HCT116 (cell line): ENCODE measurements around the gene CNTD1. TPM values are rescaled to one million over a fixed set of nuclear protein-coding genes. Genes with fewer than 3 reads are reported as not detected.

ENCODE experiments used
- ATAC-seq: fragments of 200-7000 bp; cut with Tn5 transposase; 2 replicates; pipeline ENCODE4 v1.9.1; 2020; ENCODE audit warnings: mild to moderate bottlenecking, moderate library complexity
- BruUV-seq: library from RNA; stranded (reverse); fragments of 400-500 nt; replicated peaks from 2 replicates; lab custom pipeline; 2021; lab: Mats Ljungman, UMichigan
- CTCF ChIA-PET: fragments of 300-600 bp; sonication (Branson Sonifier 250); formaldehyde crosslinking; loops from one replicate; lab custom pipeline; 2021; ENCODE audit warnings: antibody characterized with exemption; lab: Charles Lee
- POLR2A ChIA-PET: fragments of 300-600, 350-600 bp; sonication (Branson Sonifier 250); formaldehyde crosslinking; loops from one replicate; lab custom pipeline; 2021; ENCODE audit warnings: antibody characterized with exemption; lab: Charles Lee
- RAD21 ChIA-PET, 2 experiments: fragments of 300-600 bp; sonication (Branson Sonifier 250); formaldehyde crosslinking; loops; one replicate each; lab custom pipeline; 2023; ENCODE audit warnings: low total read pairs in 2 of 2; ENCODE audit not compliant: uncharacterized antibody in 2 of 2, unreplicated experiment in 2 of 2, low non-redundant PET in 1 of 2; lab: Charles Lee
- DNase-seq: peaks from one replicate; pipeline ENCODE4 v3.0.0-alpha.2; 2010; ENCODE audit warnings: low read depth, low spot score
- H2AFZ ChIP-seq: fragments of 200-600 bp; shearing (Covaris generic), sonication (generic); 2 replicates; pipeline ENCODE4 v1.6.1; 2017; ENCODE audit warnings: low read depth, mixed run types, mixed read lengths, antibody characterized with exemption, low read length; ENCODE audit not compliant: poor library complexity, severe bottlenecking
- H3K27ac ChIP-seq: 2 replicates; pipeline ENCODE4 v1.5.1; 2012; ENCODE audit warnings: low read depth, low read length
- H3K27me3 ChIP-seq: fragments of 200-600 bp; sonication (generic); 2 replicates; pipeline ENCODE4 v1.6.1; 2016; ENCODE audit warnings: mixed run types, low read length, mixed read lengths; ENCODE audit not compliant: insufficient read depth
- H3K36me3 ChIP-seq, 2 experiments: fragments of 200-500 bp in 1 of 2; fragments of 200-600 bp in 1 of 2; sonication (Bioruptor generic) in 1 of 2; sonication (generic) in 1 of 2; 2 replicates each; pipeline versions ENCODE4 v1.5.1 to v1.6.1; 2014 to 2016; ENCODE audit warnings: low read length in 2 of 2, inconsistent platforms in 1 of 2, mixed read lengths in 1 of 2, mixed run types in 1 of 2; ENCODE audit not compliant: insufficient read depth in 2 of 2, control insufficient read depth in 1 of 2
- H3K4me1 ChIP-seq, 2 experiments: fragments of 200-600 bp in 1 of 2; sonication (generic) in 1 of 2; 2 replicates each; pipeline versions ENCODE4 v1.5.1 to v1.6.1; 2012 to 2017; ENCODE audit warnings: low read length in 2 of 2, inconsistent platforms in 1 of 2, mild to moderate bottlenecking in 1 of 2, mixed read lengths in 1 of 2, mixed run types in 1 of 2, moderate library complexity in 1 of 2; ENCODE audit not compliant: insufficient read depth in 2 of 2, control insufficient read depth in 1 of 2
- H3K4me2 ChIP-seq: fragments of 200-600 bp; sonication (generic); 2 replicates; pipeline ENCODE4 v1.6.1; 2017; ENCODE audit warnings: mixed run types, low read length, mixed read lengths
- H3K4me3 ChIP-seq, 2 experiments: fragments of 200-600 bp in 1 of 2; sonication (generic) in 1 of 2; replicated peaks in 1 of 2; 2 replicates each; pipeline ENCODE4 v1.5.1; 2011 to 2016; ENCODE audit warnings: low read length in 2 of 2, control low read depth in 1 of 2, low read depth in 1 of 2, mild to moderate bottlenecking in 1 of 2, mixed read lengths in 1 of 2, mixed run types in 1 of 2
- H3K79me2 ChIP-seq: fragments of 200-600 bp; sonication (generic); 2 replicates; pipeline ENCODE4 v1.6.1; 2017; ENCODE audit warnings: mild to moderate bottlenecking, mixed run types, low read length, moderate library complexity, mixed read lengths; ENCODE audit not compliant: insufficient read depth
- H3K9ac ChIP-seq: fragments of 200-600 bp; sonication (generic); 2 replicates; pipeline ENCODE4 v1.6.1; 2016; ENCODE audit warnings: low read length, mixed read lengths
- H3K9me2 ChIP-seq: fragments of 200-600 bp; sonication (generic), shearing (Covaris generic); 2 replicates; pipeline ENCODE4 v1.6.1; 2017; ENCODE audit warnings: mixed run types, mild to moderate bottlenecking, moderate library complexity; ENCODE audit not compliant: insufficient read depth
- H3K9me3 ChIP-seq, 2 experiments: fragments of 200-500 bp in 1 of 2; fragments of 200-600 bp in 1 of 2; sonication (Bioruptor generic) in 1 of 2; sonication (generic) in 1 of 2; 2 replicates each; pipeline ENCODE4 v1.6.1; 2014 to 2017; ENCODE audit warnings: low read length in 2 of 2, mixed read lengths in 2 of 2, inconsistent platforms in 1 of 2, low read depth in 1 of 2, mild to moderate bottlenecking in 1 of 2, mixed run types in 1 of 2, moderate library complexity in 1 of 2; ENCODE audit not compliant: control insufficient read depth in 1 of 2, insufficient read depth in 1 of 2
- H4K20me1 ChIP-seq: fragments of 200-600 bp; sonication (generic), shearing (Covaris generic); 2 replicates; pipeline ENCODE4 v1.6.1; 2017; ENCODE audit warnings: mixed run types, mild to moderate bottlenecking, moderate library complexity; ENCODE audit not compliant: insufficient read depth
- CBX3 ChIP-seq: IDR thresholded peaks from 2 replicates; pipeline ENCODE4 v1.6.1; 2012; ENCODE audit warnings: low read depth
- CEBPB ChIP-seq: IDR thresholded peaks from 2 replicates; pipeline ENCODE4 v1.6.1; 2012; ENCODE audit warnings: low read depth
- ELF1 ChIP-seq: IDR thresholded peaks from 2 replicates; pipeline ENCODE4 v1.6.1; 2012; ENCODE audit warnings: low read depth, borderline replicate concordance
- EZH2 ChIP-seq: fragments of 200-600 bp; sonication (generic); IDR thresholded peaks from 2 replicates; pipeline ENCODE4 v1.6.1; 2017; ENCODE audit warnings: antibody characterized with exemption, mixed run types
- FOSL1 ChIP-seq: IDR thresholded peaks from 2 replicates; pipeline ENCODE4 v1.6.1; 2012; ENCODE audit warnings: low read depth
- POLR2A ChIP-seq: IDR thresholded peaks from 2 replicates; pipeline ENCODE4 v1.7.0; 2011; ENCODE audit warnings: borderline replicate concordance; ENCODE audit not compliant: insufficient read depth, insufficient read length; ENCODE audit errors: extremely low read depth
- POLR2AphosphoS5 ChIP-seq: IDR thresholded peaks from 2 replicates; pipeline ENCODE4 v1.6.1; 2011; ENCODE audit warnings: mild to moderate bottlenecking, low read depth, low read length, moderate library complexity
- RAD21 ChIP-seq: IDR thresholded peaks from 2 replicates; pipeline ENCODE4 v1.6.1; 2012; ENCODE audit warnings: low read depth, mild to moderate bottlenecking
- SIN3A ChIP-seq: IDR thresholded peaks from 2 replicates; pipeline ENCODE4 v1.6.1; 2012; ENCODE audit warnings: low read depth
- SRF ChIP-seq: IDR thresholded peaks from 2 replicates; pipeline ENCODE4 v1.6.1; 2012; ENCODE audit warnings: low read depth
- YY1 ChIP-seq: IDR thresholded peaks from 2 replicates; pipeline ENCODE4 v1.6.1; 2011; ENCODE audit warnings: low read length, low read depth, moderate library complexity, mild to moderate bottlenecking; ENCODE audit not compliant: insufficient replicate concordance; ENCODE audit errors: extremely low read depth
- ZFX ChIP-seq: fragments of 450-650 bp; IDR thresholded peaks from 2 replicates; pipeline ENCODE4 v1.6.1; 2017
- intact Hi-C: fragments of 100-400 bp; cut with micrococcal nuclease; formaldehyde crosslinking; loops from 2 replicates; pipeline ENCODE4 v1.10.0; 2022
- total RNA-seq: library from RNA; stranded (reverse); gene quantifications from one replicate; pipeline ENCODE4 v1.2.1, GENCODE V29; 2021; ENCODE audit not compliant: unreplicated experiment
- TF ChIP-seq, protein P1 (sequence below): IDR thresholded peaks from 2 replicates; pipeline ENCODE4 v1.6.1; 2012; ENCODE audit warnings: low read depth
- TF ChIP-seq, protein P2 (sequence below): IDR thresholded peaks from 2 replicates; pipeline ENCODE4 v1.6.1; 2012
- TF ChIP-seq, protein P3 (sequence below), 3 experiments: fragments of 200-600 bp in 1 of 3; sonication (generic) in 1 of 3; IDR thresholded peaks in 2 of 3; conservative IDR thresholded peaks in 1 of 3; 2 replicates each; pipeline ENCODE4 v1.5.1; 2012 to 2017; ENCODE audit warnings: low read depth in 2 of 3, low read length in 2 of 3, antibody characterized with exemption in 1 of 3, borderline replicate concordance in 1 of 3, control low read depth in 1 of 3, mild to moderate bottlenecking in 1 of 3, mixed read lengths in 1 of 3, mixed run types in 1 of 3, moderate library complexity in 1 of 3; ENCODE audit not compliant: insufficient read depth in 1 of 3
- TF ChIP-seq, protein P4 (sequence below): IDR thresholded peaks from 2 replicates; pipeline ENCODE4 v1.6.1; 2011; ENCODE audit warnings: mild to moderate bottlenecking, low read length, moderate library complexity; ENCODE audit not compliant: insufficient replicate concordance; ENCODE audit errors: extremely low read depth

The CNTD1 gene
- total RNA-seq, 1 experiment from 2014 or later, result not detected

DNA sequence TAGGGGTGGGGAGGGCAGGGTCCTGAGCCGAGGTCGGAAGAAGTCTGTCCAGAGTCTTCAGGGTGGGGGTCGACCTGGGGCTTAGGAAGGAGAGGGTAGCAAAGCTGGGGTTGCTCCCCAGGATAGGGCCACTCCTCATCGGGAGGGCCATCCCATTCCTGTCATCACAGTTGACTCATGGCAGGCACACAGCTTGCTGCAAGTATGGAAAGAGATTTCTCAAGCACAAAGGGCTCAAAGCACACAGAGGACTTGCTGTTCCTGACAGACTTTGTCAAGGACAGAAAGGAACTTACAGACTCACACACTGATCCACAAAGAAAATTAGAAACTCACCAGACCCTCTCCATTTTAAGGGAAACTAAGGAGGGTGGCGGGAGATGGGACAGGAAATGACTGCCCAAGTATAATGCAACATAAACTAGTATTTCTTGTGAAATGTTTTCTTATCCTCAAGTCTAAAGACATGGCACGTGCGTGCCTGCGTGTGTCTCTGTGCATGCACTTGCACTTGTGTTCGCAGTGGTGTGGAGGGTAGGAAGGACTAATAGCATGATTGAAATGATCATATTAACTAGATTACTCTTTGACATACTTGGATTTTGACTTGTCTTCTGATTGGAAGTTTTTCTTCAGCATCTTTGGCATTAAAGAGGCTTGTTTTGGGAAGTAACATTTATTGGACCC is 48.1 kb downstream of the CNTD1 start:
- ChIA-PET CTCF (no interaction called here), RAD21 (no interaction called here), POLR2A (interaction anchor here (1.0 to 1.6 kb wide), 2 partner anchors 23 kb away, joined by 3 to 4 read pairs; partner anchors contain the start of gene BECN1)
- Histone ChIP-seq H3K9me2 (no peaks in the 10 kb centered on the region), H2AFZ (no peak overlapping the region), H3K79me2 (no peaks in the 10 kb centered on the region; the same call in 1 of the 2 replicates), H3K36me3 (peaks cover 29 to 41% of the 10 kb centered on the region in 2 experiments), H3K4me1 (no peaks in the 10 kb centered on the region), H3K9ac (no peak overlapping the region), H3K4me3 (no peak overlapping the region), H3K27ac (no peak overlapping the region), H3K9me3 (no peaks in the 10 kb centered on the region), H3K4me2 (no peak overlapping the region), H3K27me3 (no peaks in the 10 kb centered on the region), H4K20me1 (no peaks in the 10 kb centered on the region; the same call in 1 of the 2 replicates)
- intact Hi-C loops, result no loop called here
- TF ChIP-seq POLR2AphosphoS5 (no peak), SRF (no peak), ELF1 (no peak), CEBPB (no peak), EZH2 (no peak), ZFX (no peak), SIN3A (no peak), RAD21 (no peak), FOSL1 (no peak), POLR2A (no peak), CBX3 (no peak), YY1 (no peak)
- TF ChIP-seq, protein P1, sequence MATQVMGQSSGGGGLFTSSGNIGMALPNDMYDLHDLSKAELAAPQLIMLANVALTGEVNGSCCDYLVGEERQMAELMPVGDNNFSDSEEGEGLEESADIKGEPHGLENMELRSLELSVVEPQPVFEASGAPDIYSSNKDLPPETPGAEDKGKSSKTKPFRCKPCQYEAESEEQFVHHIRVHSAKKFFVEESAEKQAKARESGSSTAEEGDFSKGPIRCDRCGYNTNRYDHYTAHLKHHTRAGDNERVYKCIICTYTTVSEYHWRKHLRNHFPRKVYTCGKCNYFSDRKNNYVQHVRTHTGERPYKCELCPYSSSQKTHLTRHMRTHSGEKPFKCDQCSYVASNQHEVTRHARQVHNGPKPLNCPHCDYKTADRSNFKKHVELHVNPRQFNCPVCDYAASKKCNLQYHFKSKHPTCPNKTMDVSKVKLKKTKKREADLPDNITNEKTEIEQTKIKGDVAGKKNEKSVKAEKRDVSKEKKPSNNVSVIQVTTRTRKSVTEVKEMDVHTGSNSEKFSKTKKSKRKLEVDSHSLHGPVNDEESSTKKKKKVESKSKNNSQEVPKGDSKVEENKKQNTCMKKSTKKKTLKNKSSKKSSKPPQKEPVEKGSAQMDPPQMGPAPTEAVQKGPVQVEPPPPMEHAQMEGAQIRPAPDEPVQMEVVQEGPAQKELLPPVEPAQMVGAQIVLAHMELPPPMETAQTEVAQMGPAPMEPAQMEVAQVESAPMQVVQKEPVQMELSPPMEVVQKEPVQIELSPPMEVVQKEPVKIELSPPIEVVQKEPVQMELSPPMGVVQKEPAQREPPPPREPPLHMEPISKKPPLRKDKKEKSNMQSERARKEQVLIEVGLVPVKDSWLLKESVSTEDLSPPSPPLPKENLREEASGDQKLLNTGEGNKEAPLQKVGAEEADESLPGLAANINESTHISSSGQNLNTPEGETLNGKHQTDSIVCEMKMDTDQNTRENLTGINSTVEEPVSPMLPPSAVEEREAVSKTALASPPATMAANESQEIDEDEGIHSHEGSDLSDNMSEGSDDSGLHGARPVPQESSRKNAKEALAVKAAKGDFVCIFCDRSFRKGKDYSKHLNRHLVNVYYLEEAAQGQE, result no peak
- TF ChIP-seq, protein P2, sequence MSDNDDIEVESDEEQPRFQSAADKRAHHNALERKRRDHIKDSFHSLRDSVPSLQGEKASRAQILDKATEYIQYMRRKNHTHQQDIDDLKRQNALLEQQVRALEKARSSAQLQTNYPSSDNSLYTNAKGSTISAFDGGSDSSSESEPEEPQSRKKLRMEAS, result no peak
- TF ChIP-seq, protein P3, sequence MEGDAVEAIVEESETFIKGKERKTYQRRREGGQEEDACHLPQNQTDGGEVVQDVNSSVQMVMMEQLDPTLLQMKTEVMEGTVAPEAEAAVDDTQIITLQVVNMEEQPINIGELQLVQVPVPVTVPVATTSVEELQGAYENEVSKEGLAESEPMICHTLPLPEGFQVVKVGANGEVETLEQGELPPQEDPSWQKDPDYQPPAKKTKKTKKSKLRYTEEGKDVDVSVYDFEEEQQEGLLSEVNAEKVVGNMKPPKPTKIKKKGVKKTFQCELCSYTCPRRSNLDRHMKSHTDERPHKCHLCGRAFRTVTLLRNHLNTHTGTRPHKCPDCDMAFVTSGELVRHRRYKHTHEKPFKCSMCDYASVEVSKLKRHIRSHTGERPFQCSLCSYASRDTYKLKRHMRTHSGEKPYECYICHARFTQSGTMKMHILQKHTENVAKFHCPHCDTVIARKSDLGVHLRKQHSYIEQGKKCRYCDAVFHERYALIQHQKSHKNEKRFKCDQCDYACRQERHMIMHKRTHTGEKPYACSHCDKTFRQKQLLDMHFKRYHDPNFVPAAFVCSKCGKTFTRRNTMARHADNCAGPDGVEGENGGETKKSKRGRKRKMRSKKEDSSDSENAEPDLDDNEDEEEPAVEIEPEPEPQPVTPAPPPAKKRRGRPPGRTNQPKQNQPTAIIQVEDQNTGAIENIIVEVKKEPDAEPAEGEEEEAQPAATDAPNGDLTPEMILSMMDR (IDR thresholded peaks at IDR 0.05 in 2 of 3, conservative IDR thresholded peaks at IDR 0.05 in 1 of 3; ENCODE audit: borderline replicate concordance in 1 of 3, insufficient read depth in 1 of 3, low read depth in 2 of 3, low read length in 2 of 3), result no peak
- TF ChIP-seq, protein P4, sequence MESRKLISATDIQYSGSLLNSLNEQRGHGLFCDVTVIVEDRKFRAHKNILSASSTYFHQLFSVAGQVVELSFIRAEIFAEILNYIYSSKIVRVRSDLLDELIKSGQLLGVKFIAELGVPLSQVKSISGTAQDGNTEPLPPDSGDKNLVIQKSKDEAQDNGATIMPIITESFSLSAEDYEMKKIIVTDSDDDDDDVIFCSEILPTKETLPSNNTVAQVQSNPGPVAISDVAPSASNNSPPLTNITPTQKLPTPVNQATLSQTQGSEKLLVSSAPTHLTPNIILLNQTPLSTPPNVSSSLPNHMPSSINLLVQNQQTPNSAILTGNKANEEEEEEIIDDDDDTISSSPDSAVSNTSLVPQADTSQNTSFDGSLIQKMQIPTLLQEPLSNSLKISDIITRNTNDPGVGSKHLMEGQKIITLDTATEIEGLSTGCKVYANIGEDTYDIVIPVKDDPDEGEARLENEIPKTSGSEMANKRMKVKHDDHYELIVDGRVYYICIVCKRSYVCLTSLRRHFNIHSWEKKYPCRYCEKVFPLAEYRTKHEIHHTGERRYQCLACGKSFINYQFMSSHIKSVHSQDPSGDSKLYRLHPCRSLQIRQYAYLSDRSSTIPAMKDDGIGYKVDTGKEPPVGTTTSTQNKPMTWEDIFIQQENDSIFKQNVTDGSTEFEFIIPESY, result no peak
- DNase-seq (no peak), ATAC-seq (no peak)
- BruUV-seq, result no TSS peak
